B cell (primary cell): Measurements from ENCODE around the gene CMTM5. TPM values are rescaled to one million over a fixed set of nuclear protein-coding genes. Genes with fewer than 3 reads are reported as not detected.

Experiments
- ATAC-seq: fragments of 200-7000 bp; cut with Tn5 transposase; one replicate; pipeline ENCODE4 v1.10.0; 2021; ENCODE audit warnings: low read depth, mild to moderate bottlenecking, moderate number of reproducible peaks, moderate library complexity
- CTCF ChIA-PET: fragments of 350-600 bp; sonication (Branson Sonifier 250); formaldehyde crosslinking; loops from one replicate; lab custom pipeline; 2021; ENCODE audit warnings: antibody characterized with exemption, inconsistent platforms; lab: Charles Lee
- POLR2A ChIA-PET: fragments of 350-600 bp; sonication (Branson Sonifier 250); formaldehyde crosslinking; loops from one replicate; lab custom pipeline; 2021; ENCODE audit warnings: antibody characterized with exemption; lab: Charles Lee
- DNase-seq: peaks from one replicate; pipeline ENCODE4 v3.0.0; 2013
- H2AFZ ChIP-seq: 2 replicates; pipeline ENCODE4 v1.6.1; 2012; ENCODE audit warnings: mild to moderate bottlenecking, low read depth, low read length; ENCODE audit not compliant: insufficient read depth, poor library complexity, severe bottlenecking
- H3K27ac ChIP-seq, 2 donors: 1 replicate in 1 of 2; 2 replicates in 1 of 2; pipeline ENCODE4 v1.5.1; 2012 to 2013; ENCODE audit warnings: low read length in 2 of 2, mild to moderate bottlenecking in 2 of 2, moderate library complexity in 1 of 2
- H3K27me3 ChIP-seq, 4 experiments: fragments of 200-600 bp in 1 of 4; sonication (generic) in 1 of 4; replicated peaks in 1 of 4; 1 replicate in 2 of 4; 2 replicates in 2 of 4; pipeline versions ENCODE4 v1.6.1 to v1.7.0; 2013 to 2016; ENCODE audit warnings: low read length in 3 of 4, mild to moderate bottlenecking in 2 of 4, mixed read lengths in 1 of 4, moderate library complexity in 1 of 4; ENCODE audit not compliant: insufficient read depth in 4 of 4, control insufficient read depth in 3 of 4; ENCODE audit errors: control extremely low read depth in 1 of 4
- H3K36me3 ChIP-seq, 2 experiments: replicated peaks in 1 of 2; 1 replicate in 1 of 2; 2 replicates in 1 of 2; pipeline versions ENCODE4 v1.6.1 to v1.7.1; 2013; ENCODE audit warnings: low read length in 1 of 2; ENCODE audit not compliant: insufficient read depth in 2 of 2, control insufficient read depth in 1 of 2; ENCODE audit errors: control extremely low read depth in 1 of 2, extremely low read depth in 1 of 2
- H3K4me1 ChIP-seq, 2 donors: fragments of 200-600 bp in 1 of 2; sonication (generic) in 1 of 2; 1 replicate in 1 of 2; 2 replicates in 1 of 2; pipeline versions ENCODE4 v1.5.1 to v1.6.1; 2013 to 2017; ENCODE audit warnings: low read length in 2 of 2; ENCODE audit not compliant: control insufficient read depth in 2 of 2, insufficient read depth in 2 of 2
- H3K4me2 ChIP-seq: replicated peaks from 2 replicates; pipeline ENCODE3; 2012; ENCODE audit warnings: mild to moderate bottlenecking, low read depth, low read length; ENCODE audit not compliant: poor library complexity, severe bottlenecking
- H3K4me3 ChIP-seq, 5 experiments: fragments of 200-600 bp in 1 of 5; sonication (generic) in 1 of 5; 1 replicate in 3 of 5; 2 replicates in 2 of 5; pipeline versions ENCODE4 v1.5.1 to v1.7.0; 2011 to 2016; ENCODE audit warnings: low read length in 4 of 5, mild to moderate bottlenecking in 4 of 5, low read depth in 2 of 5, control low read depth in 1 of 5, moderate library complexity in 1 of 5; ENCODE audit not compliant: insufficient read depth in 1 of 5; ENCODE audit errors: control extremely low read depth in 1 of 5, extremely low read depth in 1 of 5
- H3K79me2 ChIP-seq: fragments of 200-600 bp; sonication (generic); one replicate; pipeline ENCODE4 v1.6.0; 2016; ENCODE audit warnings: low read length; ENCODE audit not compliant: control insufficient read depth, insufficient read depth
- H3K9ac ChIP-seq: fragments of 200-600 bp; sonication (generic); 2 replicates; pipeline ENCODE4 v1.6.1; 2017; ENCODE audit warnings: mild to moderate bottlenecking, low read length, moderate library complexity
- H3K9me3 ChIP-seq, 3 donors: one replicate each; pipeline versions ENCODE4 v1.6.1 to v1.7.1; 2013; ENCODE audit warnings: low read length in 2 of 3; ENCODE audit not compliant: control insufficient read depth in 2 of 3, insufficient read depth in 1 of 3; ENCODE audit errors: control extremely low read depth in 1 of 3
- H4K20me1 ChIP-seq: 2 replicates; pipeline ENCODE4 v1.6.0; 2012; ENCODE audit warnings: mild to moderate bottlenecking, low read length; ENCODE audit not compliant: insufficient read depth, control insufficient read depth, poor library complexity, severe bottlenecking
- H3K27ac Mint-ChIP-seq: one replicate; pipeline ENCODE4 v1.8.0; 2021; ENCODE audit warnings: mixed read lengths
- H3K27me3 Mint-ChIP-seq: one replicate; pipeline ENCODE4 v1.8.0; 2021; ENCODE audit warnings: mixed read lengths
- H3K4me1 Mint-ChIP-seq: one replicate; pipeline ENCODE4 v1.8.0; 2021; ENCODE audit warnings: mixed read lengths
- H3K4me3 Mint-ChIP-seq: one replicate; pipeline ENCODE4 v1.8.0; 2021; ENCODE audit warnings: mixed read lengths
- H3K9me3 Mint-ChIP-seq: one replicate; pipeline ENCODE4 v1.8.0; 2022; ENCODE audit warnings: mixed read lengths; ENCODE audit not compliant: insufficient read depth
- EZH2 ChIP-seq: IDR thresholded peaks from 2 replicates; pipeline ENCODE4 v1.6.1; 2012; ENCODE audit warnings: borderline replicate concordance, low read depth, mild to moderate bottlenecking, moderate library complexity, low read length; ENCODE audit not compliant: insufficient read depth, poor library complexity, severe bottlenecking
- WGBS: methylation state at CpG from one replicate; pipeline ENCODE4 v1.1.5; 2013; ENCODE audit warnings: missing lambda C conversion rate; ENCODE audit not compliant: insufficient coverage; 5-methylcytosine and 5-hydroxymethylcytosine counted together
- intact Hi-C: fragments of 100-400 bp; cut with micrococcal nuclease; formaldehyde crosslinking; loops from one replicate; pipeline ENCODE4 v1.10.0; 2022
- polyA plus RNA-seq: library from polyadenylated mRNA; depleted of rRNA; stranded (reverse); fragments of >200 nt; gene quantifications from 2 replicates; pipeline ENCODE4 v1.2.3, GENCODE V29; 2012
- total RNA-seq, 2 donors: library from RNA; stranded (reverse); fragments of 120-200 nt in 1 of 2; gene quantifications; 1 replicate in 1 of 2; 2 replicates in 1 of 2; pipeline versions ENCODE4 v1.2.3 to v1.2.4, GENCODE V29; 2013 to 2022
- TF ChIP-seq, protein P1 (sequence below): fragments of 200-600 bp; IDR thresholded peaks from one replicate; pipeline ENCODE4 v1.8.0; 2022; ENCODE audit warnings: antibody characterized with exemption, mild to moderate bottlenecking

The CMTM5 gene
- total and polyA plus RNA-seq, 2 donors (not counting 1 experiment from before 2014, with no cell fraction given) = 0.18 TPM; not detected in 1

DNA sequence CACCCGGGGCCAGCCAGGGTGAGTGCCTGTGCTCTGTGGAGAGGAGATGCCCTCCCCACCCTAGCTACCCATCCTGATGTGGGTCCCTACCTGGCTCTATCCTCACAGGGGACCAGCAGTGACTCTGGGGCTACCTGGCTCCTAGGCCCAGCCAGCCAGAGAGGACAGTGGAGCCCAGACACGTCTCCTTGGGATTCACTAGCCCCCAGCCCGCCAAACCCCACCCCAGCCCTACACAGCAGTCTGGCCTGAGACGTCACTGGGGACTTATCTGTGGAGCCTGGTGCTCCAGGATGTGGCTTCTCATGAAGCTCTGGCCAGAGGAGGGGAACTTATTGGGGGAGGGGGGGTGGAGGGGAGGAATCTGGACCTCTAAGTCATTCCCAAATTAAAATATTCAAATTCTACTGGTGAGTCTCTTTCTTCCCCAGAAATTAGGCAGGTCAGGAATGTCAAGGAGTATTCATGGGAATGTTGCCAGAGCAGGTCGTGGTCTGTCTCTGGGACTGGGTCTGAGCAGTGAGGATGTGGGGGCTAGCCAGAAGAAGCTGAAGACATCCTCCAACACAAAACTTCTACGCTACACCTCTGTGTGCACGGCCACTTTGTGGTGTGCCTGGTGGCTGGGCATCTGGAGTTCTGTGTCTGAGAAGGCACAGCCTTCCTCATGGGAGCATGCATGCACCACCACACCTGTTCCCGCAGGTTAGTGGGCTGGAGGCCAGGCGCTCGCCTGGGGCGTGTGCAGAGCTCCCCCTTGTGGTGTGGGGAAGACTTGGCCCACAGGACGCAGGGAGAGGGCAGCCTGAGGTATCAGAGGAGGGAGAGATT is 2.7 kb downstream of the CMTM5 start:
- Histone ChIP-seq H3K36me3 (no peaks in the 10 kb centered on the region), H3K4me3 (no peak overlapping the region), H4K20me1 (no peaks in the 10 kb centered on the region), H3K27ac (no peak overlapping the region), H3K9me3 (no peaks in the 10 kb centered on the region), H3K9ac (no peak overlapping the region), H3K27me3 (peaks cover 0 to 16% (median 0%) of the 10 kb centered on the region in 4 experiments), H3K4me1 (no peaks in the 10 kb centered on the region), H3K4me2 (no peak overlapping the region), H2AFZ (no peak overlapping the region), H3K79me2 (no peaks in the 10 kb centered on the region)
- Mint-ChIP-seq H3K27me3 (peaks cover 25% of the 10 kb centered on the region), H3K9me3 (no peaks in the 10 kb centered on the region), H3K4me3 (no peak overlapping the region), H3K4me1 (no peaks in the 10 kb centered on the region), H3K27ac (no peak overlapping the region)
- DNase-seq (peak; percentile 74), ATAC-seq (peak; percentile 87)
- intact Hi-C loops = loop anchor here (1.0 kb wide), 1 partner anchor 259 kb away; no protein-coding TSS in a partner anchor
- 27% methylated on average over 9 of the region's 12 CpGs for WGBS
- POLR2A ChIA-PET = no interaction called here
- TF ChIP-seq EZH2 = no peak
- TF ChIP-seq, protein P1, sequence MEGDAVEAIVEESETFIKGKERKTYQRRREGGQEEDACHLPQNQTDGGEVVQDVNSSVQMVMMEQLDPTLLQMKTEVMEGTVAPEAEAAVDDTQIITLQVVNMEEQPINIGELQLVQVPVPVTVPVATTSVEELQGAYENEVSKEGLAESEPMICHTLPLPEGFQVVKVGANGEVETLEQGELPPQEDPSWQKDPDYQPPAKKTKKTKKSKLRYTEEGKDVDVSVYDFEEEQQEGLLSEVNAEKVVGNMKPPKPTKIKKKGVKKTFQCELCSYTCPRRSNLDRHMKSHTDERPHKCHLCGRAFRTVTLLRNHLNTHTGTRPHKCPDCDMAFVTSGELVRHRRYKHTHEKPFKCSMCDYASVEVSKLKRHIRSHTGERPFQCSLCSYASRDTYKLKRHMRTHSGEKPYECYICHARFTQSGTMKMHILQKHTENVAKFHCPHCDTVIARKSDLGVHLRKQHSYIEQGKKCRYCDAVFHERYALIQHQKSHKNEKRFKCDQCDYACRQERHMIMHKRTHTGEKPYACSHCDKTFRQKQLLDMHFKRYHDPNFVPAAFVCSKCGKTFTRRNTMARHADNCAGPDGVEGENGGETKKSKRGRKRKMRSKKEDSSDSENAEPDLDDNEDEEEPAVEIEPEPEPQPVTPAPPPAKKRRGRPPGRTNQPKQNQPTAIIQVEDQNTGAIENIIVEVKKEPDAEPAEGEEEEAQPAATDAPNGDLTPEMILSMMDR = peak; percentile 91
- CTCF ChIA-PET = interaction anchor here (0.7 to 8.7 kb wide), 34 partner anchors 9 to 823 kb away, joined by 3 to 129 read pairs (median 4); partner anchors contain the start of genes PABPN1 and SLC22A17
